ENCODE data around the gene NATD1.
"Not testable (repeated sequence)": the region's sequence is repeated elsewhere in the genome, so short reads cannot be mapped to it uniquely, and the experiment has no call there.

Gene NATD1

DNA sequence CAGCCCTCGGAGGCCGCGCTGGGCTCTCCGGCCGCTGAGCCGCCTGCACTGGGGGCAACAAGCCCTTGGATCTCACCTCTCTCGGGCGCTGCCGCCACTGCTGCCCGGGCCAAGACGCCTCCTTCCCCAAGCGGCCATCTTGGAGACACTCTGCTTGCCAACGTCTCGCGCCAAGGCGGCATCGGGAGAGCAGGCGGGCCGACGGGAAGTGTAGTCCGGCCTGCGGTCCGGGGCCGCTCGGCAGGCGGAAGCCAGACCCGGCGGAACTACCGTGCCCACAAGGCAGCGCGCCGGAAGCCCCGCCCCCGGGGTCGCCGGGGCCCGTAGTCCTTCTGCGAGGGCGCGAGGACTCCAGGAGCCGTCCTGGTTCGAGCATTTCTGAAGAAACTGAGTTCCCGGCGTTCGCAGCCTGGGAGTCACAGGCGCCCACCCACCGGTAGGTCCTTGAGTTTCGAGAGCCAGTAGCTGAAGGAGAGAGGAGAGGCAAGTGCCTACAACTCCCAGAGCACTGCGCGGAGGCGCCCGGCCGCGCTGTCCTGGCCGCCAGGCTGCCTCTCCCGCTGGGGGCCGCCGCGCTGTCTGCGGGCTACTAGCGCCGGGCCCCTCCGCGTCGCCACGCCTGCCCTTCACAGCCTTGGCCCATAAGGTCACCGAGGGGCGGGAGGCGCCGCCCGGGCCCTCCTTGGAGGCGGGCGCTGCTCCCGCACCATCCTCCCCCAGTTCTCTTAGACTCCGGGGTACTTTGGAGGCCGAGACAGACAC, 39.0 kb downstream of the NATD1 start, which contains the start of gene TMEM11:
Gene TMEM11, minus strand, starts transcription at position 147 of the 762 bp plus-strand sequence. Its CDS starts 9 bp downstream, at position 138.
- peak; percentile 93 to 96 for DNase-seq

- DNase-seq, result peak; percentile 39 to 42
Observed at GRCh38 chr17:21213638-21214014, 39.6 kb downstream of the NATD1 start.

- no peak for DNase-seq
Observed at GRCh38 chr17:21212826-21213637, 40.2 kb downstream of the NATD1 start.

DNA sequence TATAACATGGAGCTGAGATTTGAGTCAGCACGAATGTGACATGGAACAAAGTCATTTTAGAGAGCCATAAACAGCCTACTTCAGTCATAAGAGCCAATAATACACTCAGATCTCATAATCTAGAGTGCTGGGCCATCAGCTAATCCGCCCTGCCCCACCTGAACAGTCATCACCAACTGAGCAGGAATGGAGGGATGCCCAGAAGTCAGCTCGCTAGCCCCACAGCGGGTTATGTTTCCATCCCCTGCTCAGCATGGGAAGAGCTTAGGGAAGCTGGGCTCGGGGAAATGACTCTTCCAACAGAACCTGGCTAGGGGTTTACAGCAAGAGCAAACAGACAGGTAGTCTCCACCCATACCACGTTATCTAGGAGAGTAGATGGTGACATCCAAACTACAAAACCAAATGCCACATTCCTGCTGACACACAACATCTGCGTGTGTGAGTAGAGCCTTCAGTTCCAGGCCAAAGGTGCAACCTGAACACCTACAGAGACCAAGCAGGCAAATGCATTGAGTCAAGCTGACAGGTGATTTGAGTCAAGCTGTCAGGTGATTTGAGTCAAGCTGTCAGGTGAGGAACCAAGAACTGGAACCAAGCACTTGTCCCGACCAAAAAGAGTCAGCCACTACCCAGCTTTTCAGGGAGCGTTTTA, 41.3 kb downstream of the NATD1 start:
- DNase-seq, result no peak

- DNase-seq, result no peak
Observed at GRCh38 chr17:21210411-21211076, 42.7 kb downstream of the NATD1 start.

DNA sequence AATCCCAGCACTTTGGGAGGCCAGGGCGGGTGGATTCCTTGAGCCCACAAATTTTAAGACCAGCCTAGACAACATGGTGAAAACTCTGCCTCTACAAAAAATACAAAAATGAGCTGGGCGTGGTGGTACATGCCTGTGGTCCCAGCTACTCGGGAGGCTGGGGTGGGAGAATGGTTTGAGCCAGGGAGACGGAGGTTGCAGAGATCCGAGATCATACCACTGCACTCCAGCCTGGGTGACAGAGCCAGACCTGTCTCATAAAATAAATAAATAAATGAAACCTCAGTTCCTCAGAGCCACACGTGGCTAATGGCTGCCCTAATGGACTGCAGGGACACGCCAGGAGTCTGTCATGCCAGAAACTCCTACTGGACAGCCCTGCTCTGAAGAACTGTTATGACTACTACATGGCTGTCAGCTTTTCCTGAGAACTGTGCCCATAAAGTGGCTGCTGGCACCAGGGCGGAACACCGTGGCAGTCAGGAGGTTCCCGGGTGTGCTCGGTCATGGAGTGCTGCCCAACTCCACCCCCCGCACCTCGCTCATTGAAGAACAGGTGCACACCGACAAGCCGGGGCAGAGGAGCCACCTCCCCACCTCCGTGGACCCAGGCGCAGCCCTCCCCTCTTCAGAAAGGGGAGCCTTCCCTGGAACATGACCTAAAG, 43.6 kb downstream of the NATD1 start:
- DNase-seq, result no peak

GRCh38 chr17:21208352-21208751, 44.9 kb downstream of the NATD1 start:
- DNase-seq, result no peak

DNA sequence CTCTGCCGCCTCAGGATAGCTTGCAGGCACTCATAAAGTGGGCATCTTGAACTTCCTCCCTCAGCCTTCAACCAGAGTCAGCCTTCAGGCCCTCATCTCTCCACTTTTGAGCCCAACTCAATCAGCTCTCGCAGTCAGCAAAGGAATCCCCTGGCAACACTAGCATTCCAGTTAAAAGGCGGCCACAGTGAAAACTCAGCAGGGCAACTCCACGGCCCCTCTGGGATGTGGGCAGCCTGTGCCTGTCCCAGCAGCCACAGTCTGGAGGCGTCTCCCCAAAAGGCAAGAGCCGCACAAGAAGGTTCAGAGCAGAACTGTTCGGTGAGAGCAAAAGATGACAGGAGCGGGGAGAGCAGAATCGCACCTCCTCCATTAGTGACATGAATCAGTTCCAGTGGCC, 48.3 kb downstream of the NATD1 start:
- DNase-seq, result no peak

GRCh38 chr17:21202512-21202911, 50.7 kb downstream of the NATD1 start:
- no peak for DNase-seq

- no peak for DNase-seq
Observed at GRCh38 chr17:21201874-21202273, 51.3 kb downstream of the NATD1 start.

- DNase-seq, result no peak
Observed at GRCh38 chr17:21201298-21201595, 52.0 kb downstream of the NATD1 start.

DNA sequence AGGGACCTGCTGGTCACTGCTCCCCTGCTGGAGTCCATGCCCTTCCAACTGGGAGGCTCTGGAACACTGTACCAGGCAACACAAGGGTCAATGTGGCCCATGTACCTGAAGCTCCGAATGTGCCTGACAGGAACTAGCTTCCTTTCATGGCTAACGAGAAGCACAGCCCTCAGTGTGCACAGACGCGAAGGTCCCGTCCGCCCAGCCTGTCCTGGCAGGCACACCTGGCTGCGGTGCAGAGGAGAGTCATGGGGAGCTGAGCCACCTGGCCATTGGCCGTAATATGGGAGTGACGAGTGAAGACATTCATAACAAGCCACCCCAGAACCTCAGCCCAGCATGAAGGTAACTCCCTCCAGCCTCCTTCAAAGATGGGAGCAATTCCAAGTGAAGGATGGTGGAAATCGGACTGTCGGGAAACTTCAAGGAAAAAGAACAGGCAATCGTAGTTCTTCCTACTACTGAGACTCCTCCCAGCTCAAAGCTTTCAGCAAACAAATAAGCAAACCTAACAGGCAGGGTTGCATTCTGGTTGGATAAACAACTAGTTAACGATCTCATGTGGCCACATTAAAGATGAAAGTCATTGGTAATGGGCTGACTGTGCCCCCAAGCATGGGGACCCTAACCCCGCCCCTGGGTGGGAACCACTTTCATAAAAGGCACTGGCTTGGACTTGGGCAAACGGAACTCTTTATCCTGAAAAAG, 52.5 kb downstream of the NATD1 start:
- no peak for DNase-seq

- no peak for DNase-seq
Observed at GRCh38 chr17:21199856-21200255, 53.4 kb downstream of the NATD1 start.

GRCh38 chr17:21199311-21199710, 53.9 kb downstream of the NATD1 start:
- no peak for DNase-seq

GRCh38 chr17:21198411-21198810, 54.8 kb downstream of the NATD1 start:
- no peak for DNase-seq

- DNase-seq, result no peak
Observed at GRCh38 chr17:21196126-21196525, 57.1 kb downstream of the NATD1 start.

DNA sequence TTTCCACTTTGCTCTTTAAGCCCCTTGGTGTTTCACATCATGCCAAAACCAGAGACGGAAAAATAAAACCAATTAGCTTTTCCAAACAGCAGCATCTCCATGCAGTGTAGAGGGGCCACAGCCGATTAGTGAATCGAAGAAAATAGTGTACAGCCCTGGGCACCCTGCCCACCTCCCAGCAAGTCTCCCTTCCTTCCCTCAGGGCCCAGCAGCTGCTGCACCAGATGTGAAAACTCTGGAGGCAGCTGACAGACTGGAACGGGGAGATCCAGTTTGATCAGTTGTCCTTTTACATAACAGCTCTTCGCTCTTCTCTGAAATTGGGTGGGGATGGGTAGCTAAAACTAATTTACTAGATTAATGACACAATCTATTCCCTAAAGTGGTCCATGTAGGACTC, 58.5 kb downstream of the NATD1 start:
- DNase-seq, result no peak

GRCh38 chr17:21194226-21194625, 59.0 kb downstream of the NATD1 start:
- no peak for DNase-seq

DNA sequence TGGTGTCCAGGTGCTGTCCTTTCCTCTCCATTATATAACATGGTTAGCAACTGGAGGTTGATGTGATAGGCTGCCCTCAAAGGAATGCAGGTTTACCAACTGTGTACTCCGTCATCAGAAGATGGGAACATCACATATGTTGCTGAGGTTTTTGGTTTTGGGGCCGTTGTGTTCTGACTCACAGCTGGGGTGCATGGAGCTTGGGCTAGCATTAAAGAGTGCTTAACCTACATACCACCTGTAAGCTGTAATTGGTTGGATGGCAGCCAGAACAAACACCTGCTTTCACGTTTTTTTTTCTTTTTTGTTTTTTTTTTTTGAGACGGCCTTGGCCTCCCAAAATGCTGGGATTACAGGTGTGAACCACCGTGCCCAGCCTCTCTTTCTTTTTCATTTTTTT, 60.2 kb downstream of the NATD1 start:
- DNase-seq, result no peak

DNA sequence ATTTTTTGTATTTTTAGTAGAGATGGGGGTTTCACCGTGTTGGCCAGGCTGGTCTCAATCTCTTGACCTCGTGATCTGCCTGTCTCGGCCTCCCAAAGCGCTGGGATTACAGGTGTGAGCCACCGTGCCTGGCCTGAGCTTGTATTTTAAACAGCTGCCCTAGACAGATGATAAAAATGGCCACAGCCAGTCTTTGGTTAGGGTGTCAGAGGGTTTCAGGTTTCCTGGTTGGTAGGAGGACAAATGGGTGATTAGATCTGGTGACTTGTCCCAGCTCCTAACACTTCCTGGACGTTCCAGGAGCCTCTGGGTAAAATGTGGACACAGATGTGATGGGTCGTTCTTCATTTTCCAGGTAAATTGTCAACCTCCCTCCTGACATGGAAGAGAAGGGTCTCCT, 60.8 kb downstream of the NATD1 start:
- not testable (repeated sequence) for DNase-seq

DNA sequence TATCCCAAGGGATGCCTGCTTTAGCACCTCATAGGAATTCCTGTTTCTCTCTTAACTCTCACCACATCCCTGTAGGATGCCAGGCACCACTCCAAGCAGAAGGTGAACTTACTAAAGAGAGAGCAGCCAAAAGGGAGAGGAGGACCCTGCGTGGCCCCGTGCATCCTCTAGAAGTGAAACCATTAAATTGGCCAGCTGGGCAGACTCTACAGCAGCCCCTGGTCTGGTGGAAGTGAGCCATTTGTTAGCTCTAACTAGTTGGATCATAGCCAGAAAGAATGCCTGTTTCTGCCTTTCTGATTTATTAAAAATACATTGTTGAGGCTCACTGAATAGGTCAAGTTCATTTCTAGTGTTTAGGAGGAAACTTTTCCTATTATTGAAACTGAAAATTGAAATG, 61.5 kb downstream of the NATD1 start:
- no peak for DNase-seq

- DNase-seq, result no peak
Observed at GRCh38 chr17:21190078-21190477, 63.1 kb downstream of the NATD1 start.

All from inflammatory macrophage treated with lipopolysaccharide for 1 hour (primary cell).